AG08396 (cell line): ENCODE data around the gene UPP1.

Source experiments
- DNase-seq: peaks from one replicate; pipeline ENCODE4 v3.0.0; 2012; ENCODE audit warnings: low spot score, mixed read lengths

The UPP1 gene

GRCh38 chr7:48085942-48086341, 3.1 kb upstream of the UPP1 start:
- no peak for DNase-seq

DNA sequence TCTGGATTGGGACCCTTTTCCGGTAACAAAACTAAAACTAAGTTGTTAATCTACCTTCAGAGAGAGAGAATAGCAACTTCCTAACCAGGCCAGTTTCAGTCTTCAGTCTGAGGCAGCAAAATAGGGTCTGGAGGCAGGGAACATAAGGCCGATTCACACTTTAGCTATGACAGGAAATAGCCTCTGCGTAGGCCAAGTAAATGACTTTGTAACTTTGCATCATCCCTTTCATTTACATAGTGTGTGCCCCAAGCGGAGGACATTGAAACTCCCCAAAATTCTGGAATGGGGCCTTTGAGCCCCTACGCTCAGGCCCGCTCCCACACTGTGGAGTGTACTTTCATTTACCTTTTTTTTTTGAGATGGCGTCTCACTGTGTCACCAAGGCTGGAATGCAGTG, 1.7 kb upstream of the UPP1 start:
- DNase-seq, result no peak

- peak; percentile 73 for DNase-seq
Measured at GRCh38 chr7:48088559-48089045, 463 bp upstream of the UPP1 start.

- DNase-seq, result no peak
Measured at GRCh38 chr7:48090095-48090805, 1.2 kb downstream of the UPP1 start.

DNA sequence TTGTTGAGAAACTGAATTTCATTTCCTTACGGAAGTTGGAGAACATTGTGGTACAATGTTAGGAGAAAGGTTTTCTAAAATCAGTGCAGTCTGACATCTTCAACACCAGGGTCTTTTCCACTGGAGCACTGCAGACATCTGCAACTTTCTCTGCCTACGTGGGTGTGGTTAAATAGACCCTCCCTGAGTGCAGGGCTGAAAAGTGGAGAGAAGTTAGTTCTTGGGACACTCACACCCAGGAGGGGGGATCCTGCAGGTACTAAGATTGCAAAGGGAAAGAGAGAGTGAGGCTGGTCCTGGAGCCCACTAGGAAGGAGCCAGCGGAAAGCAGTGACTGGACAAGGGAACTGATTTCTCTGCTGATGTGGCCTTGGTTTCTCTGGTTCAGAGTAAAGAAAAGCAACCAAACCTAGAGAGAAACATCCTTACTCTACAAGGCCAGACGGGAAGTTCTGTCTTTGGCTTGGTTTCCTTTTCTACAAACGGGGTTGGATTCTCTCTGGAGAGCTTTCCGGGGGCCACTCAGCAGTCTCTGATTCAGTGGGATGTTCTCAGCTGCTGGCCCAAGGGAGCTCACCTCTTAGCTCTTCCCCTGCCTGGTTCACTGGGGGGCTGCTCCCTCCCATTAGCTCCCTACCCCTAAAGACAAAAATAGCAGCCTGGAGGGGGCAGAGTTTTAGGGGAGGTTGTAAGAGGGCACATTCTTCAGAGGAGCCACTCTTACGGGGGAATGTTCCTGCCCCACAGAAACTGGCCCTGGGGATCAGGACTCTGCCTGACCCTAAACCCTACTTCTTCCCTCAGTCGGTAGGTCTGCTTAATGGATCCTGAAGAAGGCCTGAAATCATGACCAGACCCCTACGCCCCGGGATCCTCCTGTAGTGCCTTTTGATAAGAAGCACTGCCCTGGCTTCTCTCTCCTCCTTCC, 2.7 kb downstream of the UPP1 start:
- no peak for DNase-seq

DNA sequence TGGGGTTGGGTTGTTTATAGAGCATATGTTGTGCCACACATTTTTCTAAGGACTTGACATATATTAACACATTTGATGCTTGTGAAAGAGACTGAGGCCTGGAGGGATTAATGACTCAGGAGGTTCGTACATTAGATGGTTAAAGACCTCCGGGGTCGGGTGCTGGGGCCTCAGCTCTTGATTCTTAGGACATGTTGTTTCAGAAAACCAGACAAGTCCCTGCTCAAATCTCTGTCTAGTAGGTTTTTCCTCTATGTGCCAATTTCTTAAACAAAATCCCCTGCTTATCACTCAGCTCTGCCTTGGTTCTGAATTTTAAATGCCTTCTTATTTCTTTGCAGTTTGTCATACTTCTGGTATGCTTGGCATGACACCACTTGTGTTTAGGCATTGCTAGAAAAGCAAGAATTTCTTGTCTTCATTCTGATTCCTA, 5.8 kb downstream of the UPP1 start:
- peak; percentile 65 for DNase-seq

GRCh38 chr7:48096273-48096672, 7.2 kb downstream of the UPP1 start:
- no peak for DNase-seq

DNA sequence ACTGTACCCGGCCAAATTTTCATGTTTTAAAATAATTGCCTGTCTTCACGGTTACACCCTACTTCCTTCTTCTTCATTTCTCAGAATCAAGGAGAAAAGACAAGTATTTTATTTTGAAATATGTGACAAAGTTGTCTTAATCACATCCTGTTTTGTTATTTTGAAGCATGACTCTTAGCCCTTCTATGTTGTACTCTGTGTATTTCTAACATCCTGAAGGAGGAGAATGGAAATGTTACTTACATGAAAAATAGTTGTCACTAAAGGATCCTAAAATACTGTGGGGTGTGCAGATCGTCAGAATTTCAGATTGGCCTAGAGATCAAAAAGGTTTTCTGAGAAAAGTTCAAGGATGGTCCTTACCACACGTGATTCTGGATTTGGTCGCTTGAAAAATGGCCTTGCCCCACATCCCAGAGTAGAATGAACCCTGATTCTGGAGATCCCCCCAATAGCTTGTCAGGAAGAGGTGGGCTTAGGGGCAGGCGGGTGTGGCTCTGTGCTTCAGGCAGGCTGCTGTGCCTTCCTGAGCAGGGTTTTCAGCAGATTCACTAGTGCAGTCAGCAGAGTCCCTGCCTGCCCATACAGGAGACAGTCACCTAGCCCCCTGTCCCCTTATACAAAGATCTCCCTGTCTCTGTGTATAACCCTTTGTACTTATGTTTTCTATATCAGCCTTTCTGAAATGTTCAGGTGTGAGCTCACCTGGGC, 8.6 kb downstream of the UPP1 start:
- DNase-seq, result no peak

DNA sequence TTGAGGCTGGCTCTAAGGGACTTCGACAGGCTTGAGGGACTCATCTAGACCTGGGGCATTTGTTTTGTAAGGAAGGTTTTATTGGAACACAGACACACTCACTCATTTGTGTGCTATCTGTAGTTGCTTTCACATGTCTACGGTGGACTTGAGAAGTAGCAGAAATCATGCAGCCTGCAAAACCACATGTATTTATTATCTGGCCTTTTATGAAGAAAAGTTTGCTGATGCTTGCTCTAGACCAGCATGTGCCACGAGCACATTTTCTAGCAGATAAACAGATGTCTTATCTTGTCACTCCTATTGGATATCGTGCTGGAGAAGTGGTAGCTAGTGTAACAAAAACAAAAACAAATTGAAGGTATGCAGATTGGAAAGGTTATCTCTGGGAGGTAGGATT, 9.8 kb downstream of the UPP1 start:
- DNase-seq, result no peak

DNA sequence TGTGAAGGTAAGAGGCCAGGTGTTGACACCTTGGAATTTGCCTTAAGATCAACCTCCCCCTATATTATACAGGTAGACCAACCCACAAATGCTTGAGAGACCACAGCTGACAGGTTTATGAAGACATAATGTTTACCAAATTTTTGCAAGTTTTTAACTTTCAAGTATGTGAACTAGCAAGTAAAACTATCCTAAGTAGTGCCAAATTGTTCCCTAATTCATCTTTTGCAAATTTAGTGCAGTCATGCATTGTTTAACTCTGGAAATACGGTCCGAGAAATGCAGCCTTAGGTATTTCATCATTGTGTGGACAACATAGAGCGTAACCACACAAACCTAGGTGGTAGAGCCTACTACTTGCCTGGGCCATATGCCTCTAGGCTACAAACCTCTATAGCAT, 10.7 kb downstream of the UPP1 start:
- DNase-seq, result no peak

GRCh38 chr7:48101352-48101751, 12.3 kb downstream of the UPP1 start:
- DNase-seq, result no peak

DNA sequence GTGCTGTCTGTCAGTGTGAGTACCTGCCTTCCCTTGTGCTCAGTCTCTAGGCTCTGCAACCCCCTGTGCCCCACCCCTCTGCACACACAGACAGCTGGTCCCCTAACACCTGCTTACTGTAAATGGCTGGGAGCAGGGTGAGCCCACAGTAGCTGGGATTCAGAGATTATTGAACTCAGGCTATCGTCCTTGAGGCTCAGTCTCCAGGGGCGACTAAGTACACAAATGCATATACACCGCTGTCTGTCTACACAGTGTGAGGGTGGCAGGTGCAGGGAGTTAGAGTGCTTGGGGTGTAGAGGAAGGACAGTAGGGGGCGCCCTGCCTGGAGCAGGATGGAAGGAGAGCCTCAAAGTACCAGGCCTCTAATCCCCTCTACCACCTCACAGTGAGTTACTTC, 12.9 kb downstream of the UPP1 start:
- DNase-seq, result no peak

GRCh38 chr7:48102530-48102929, 13.5 kb downstream of the UPP1 start:
- no peak for DNase-seq

DNA sequence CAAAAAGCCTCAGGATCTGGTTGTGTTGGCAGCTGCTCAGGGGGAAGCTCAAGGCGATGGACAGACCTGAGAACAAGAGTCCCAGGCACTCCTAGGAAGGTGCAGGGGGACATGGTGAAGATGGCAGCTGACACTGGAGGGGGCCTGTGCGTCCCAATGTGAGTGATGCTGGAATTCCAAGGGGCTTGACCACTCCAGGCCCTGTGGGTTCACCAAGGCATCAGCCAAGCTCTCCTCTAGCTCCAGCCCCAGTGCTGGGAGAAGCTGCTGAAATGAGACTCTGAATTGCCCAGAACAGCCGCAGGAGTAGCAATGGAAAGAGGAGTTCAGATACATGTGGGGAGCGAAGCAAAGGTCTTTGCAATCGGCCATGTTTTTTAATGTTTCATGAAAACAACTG, 16.0 kb downstream of the UPP1 start:
- DNase-seq, result no peak

GRCh38 chr7:48106906-48107659, 18.0 kb downstream of the UPP1 start:
- no peak for DNase-seq

DNA sequence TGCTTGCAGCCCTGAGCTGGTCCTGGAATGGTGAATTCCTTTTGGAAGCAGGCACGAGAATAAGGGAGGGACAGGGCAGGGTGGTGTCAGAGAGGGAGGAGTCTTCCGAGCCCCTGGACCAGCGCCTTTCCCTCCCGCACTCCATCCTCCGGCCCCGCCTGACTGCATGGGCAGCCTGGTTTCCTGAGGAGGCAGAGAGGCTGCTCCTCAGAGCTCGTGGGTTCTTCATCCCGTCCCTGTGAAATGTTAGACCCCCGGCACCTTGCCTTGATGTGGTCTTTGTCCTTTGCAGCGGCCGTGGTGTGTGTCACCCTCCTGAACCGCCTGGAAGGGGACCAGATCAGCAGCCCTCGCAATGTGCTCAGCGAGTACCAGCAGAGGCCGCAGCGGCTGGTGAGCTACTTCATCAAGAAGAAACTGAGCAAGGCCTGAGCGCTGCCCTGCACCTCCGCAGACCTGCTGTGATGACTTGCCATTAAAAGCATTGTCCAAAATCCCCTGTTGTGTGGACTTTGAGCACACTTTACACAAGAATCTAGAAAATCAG, 18.9 kb downstream of the UPP1 start:
- no peak for DNase-seq

- DNase-seq, result no peak
Measured at GRCh38 chr7:48108959-48109847, 20.1 kb downstream of the UPP1 start.

- DNase-seq, result peak; percentile 60
Measured at GRCh38 chr7:48109848-48110663, 21.0 kb downstream of the UPP1 start.

DNA sequence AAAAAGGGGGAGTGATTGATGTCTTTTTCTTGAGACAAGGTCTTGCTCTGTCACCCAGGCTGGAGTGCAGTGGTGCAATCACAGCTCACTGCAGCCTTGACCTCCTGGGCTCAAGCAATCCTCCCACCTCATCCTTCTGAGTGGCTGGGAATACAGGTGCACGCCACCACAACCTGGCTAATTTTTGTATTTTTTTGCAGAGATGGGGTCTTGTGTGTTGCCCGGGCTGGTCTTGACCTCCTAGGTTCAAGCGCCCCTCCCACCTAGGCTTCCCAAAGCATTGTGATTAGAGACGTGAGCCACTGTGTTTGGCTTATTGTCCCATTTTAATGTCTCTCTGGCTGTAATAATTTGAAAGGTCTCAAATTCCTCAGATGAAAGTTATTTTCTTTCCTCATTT, 21.8 kb downstream of the UPP1 start:
- no peak for DNase-seq

GRCh38 chr7:48111596-48111995, 22.5 kb downstream of the UPP1 start:
- DNase-seq, result no peak
